ENCODE measurements around the gene NR3C1. TPM values are rescaled to one million over a fixed set of nuclear protein-coding genes. Genes with fewer than 3 reads are reported as not detected.

The NR3C1 gene
- total and polyA plus RNA-seq, 7 donors: 5.5 to 65.6 (median 36.0) TPM

DNA sequence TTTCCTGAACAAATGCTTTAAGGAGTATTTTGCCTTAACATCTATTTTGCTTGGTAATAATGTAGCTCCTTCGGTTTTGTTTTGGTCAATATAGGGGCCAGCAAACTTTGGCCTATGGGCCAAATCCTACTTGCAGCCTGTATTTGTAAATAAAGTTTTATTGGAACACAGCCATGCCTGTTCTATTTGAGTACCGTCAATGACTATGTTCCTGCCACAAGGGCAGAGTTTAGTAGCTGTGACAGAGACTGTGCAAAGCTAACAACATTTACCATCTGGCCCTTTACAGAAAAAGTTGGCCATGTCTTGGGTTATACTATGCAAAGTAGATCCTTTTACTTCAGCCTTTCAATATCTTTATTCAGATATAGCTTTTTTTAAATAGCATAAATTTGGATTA is 113.4 kb downstream of the NR3C1 start:
- Histone ChIP-seq H3K27me3 (no peaks in the 10 kb centered on the region), H3K9me3 (no peaks in the 10 kb centered on the region), H3K4me1 (no peaks in the 10 kb centered on the region), H3K36me3 (peaks cover 0 to 44% (median 11%) of the 10 kb centered on the region in 4 donors), H3K27ac (no peak overlapping the region), H3K4me3 (no peak overlapping the region)
- 78 to 83% methylated on average over 2 of the region's 2 CpGs for WGBS, 2 donors
- no peak for DNase-seq
- TF ChIP-seq POLR2AphosphoS5 (IDR thresholded peaks at IDR 0.05) (no peak), EP300 (IDR thresholded peaks at IDR 0.05) (no peak), POLR2A (IDR thresholded peaks at IDR 0.05) (no peak)
- TF ChIP-seq, protein P1, sequence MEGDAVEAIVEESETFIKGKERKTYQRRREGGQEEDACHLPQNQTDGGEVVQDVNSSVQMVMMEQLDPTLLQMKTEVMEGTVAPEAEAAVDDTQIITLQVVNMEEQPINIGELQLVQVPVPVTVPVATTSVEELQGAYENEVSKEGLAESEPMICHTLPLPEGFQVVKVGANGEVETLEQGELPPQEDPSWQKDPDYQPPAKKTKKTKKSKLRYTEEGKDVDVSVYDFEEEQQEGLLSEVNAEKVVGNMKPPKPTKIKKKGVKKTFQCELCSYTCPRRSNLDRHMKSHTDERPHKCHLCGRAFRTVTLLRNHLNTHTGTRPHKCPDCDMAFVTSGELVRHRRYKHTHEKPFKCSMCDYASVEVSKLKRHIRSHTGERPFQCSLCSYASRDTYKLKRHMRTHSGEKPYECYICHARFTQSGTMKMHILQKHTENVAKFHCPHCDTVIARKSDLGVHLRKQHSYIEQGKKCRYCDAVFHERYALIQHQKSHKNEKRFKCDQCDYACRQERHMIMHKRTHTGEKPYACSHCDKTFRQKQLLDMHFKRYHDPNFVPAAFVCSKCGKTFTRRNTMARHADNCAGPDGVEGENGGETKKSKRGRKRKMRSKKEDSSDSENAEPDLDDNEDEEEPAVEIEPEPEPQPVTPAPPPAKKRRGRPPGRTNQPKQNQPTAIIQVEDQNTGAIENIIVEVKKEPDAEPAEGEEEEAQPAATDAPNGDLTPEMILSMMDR (IDR thresholded peaks at IDR 0.05): no peak
- intact Hi-C loops (cut with DNase I): no loop called here

DNA sequence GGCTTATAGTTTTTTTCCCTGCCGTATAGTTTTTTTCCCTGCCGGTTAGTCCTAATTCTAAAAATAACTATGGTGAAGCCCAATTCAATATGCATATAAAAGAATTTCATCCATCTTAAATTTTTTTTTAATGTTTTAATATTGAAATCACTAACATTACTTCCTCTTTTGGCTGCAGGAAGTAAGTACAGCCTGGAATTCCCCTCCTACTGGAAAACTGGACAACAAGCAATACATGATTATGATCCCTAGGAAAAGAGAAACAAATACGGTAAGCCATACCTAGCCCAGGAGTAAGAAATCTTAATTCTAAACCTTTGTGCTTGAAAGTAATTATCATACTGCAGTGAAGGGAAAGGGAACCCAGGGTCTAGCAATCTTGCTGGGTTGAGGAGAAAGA is 119.0 kb downstream of the NR3C1 start:
- no peak overlapping the region for H3K27ac ChIP-seq
- peaks cover 0 to 24% (median 0%) of the 10 kb centered on the region in 4 donors for H3K36me3 ChIP-seq
- H3K4me3 ChIP-seq: no peak overlapping the region
- intact Hi-C loops (cut with DNase I): no loop called here
- no peak for DNase-seq
- no peaks in the 10 kb centered on the region for H3K9me3 ChIP-seq
- TF ChIP-seq EP300 (IDR thresholded peaks at IDR 0.05): no peak
- TF ChIP-seq, protein P1 (IDR thresholded peaks at IDR 0.05): no peak
- no peaks in the 10 kb centered on the region for H3K27me3 ChIP-seq
- H3K4me1 ChIP-seq: no peaks in the 10 kb centered on the region
- 85 to 92% methylated on average over 3 of the region's 3 CpGs for WGBS, 2 donors

DNA sequence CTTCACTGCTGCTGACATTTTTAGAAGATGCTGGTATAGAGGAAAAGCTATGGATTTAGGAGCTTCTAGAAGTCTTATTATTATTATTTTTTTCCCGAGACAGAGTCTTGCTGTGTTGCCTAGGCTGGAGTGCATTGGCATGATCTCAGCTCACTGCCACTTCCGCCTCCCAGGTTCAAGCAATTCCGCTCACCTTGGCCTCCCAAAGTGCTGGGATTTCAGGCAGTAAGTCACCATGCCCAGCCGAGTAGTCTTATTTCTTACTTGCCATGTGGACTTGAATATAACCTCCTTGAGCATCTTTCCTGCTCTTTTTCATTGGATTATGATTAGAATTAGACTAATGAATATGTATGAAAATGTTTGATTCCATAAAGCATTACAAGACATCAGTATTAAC is 119.5 kb downstream of the NR3C1 start:
- no peak for DNase-seq
- Histone ChIP-seq H3K4me1 (no peaks in the 10 kb centered on the region), H3K4me3 (no peak overlapping the region), H3K27me3 (no peaks in the 10 kb centered on the region), H3K27ac (no peak overlapping the region), H3K36me3 (peaks cover 0 to 26% (median 0%) of the 10 kb centered on the region in 4 donors), H3K9me3 (no peaks in the 10 kb centered on the region)
- intact Hi-C loops (cut with DNase I): no loop called here
- 95 to 99% methylated on average over 4 of the region's 4 CpGs for WGBS, 2 donors
- TF ChIP-seq POLR2AphosphoS5 (IDR thresholded peaks at IDR 0.05) (no peak), POLR2A (IDR thresholded peaks at IDR 0.05) (no peak), EP300 (IDR thresholded peaks at IDR 0.05) (no peak)
- TF ChIP-seq, protein P1 (IDR thresholded peaks at IDR 0.05): no peak

DNA sequence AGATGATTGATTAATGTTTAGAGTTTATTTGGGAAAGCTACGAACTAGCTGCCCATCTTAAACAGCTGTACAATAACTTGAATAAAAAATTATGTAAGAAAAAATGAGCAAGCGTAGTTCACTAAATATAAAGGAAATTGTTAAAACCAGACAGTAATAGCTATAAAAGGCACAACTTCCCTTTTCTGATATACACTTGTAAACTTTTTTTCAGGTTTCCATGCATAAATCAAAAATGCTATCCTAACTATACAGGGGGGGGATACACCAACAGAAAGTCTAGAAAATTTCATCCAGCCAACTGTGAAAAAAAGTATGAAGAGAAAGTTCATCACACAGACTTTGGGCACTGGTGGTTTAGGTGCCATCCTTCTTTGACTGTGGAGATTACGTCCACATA is 122.3 kb downstream of the NR3C1 start:
- TF ChIP-seq POLR2AphosphoS5 (IDR thresholded peaks at IDR 0.05) (no peak), POLR2A (IDR thresholded peaks at IDR 0.05) (no peak), EP300 (IDR thresholded peaks at IDR 0.05) (no peak)
- TF ChIP-seq, protein P1 (IDR thresholded peaks at IDR 0.05): no peak
- peaks cover 0 to 26% (median 0%) of the 10 kb centered on the region in 4 donors for H3K36me3 ChIP-seq
- DNase-seq: no peak
- H3K9me3 ChIP-seq: no peaks in the 10 kb centered on the region
- no peak overlapping the region for H3K27ac ChIP-seq
- intact Hi-C loops (cut with DNase I): no loop called here
- no peaks in the 10 kb centered on the region for H3K4me1 ChIP-seq
- WGBS, 2 donors: 73 to 95% methylated on average over 3 of the region's 3 CpGs
- H3K4me3 ChIP-seq: no peak overlapping the region
- no peaks in the 10 kb centered on the region for H3K27me3 ChIP-seq

DNA sequence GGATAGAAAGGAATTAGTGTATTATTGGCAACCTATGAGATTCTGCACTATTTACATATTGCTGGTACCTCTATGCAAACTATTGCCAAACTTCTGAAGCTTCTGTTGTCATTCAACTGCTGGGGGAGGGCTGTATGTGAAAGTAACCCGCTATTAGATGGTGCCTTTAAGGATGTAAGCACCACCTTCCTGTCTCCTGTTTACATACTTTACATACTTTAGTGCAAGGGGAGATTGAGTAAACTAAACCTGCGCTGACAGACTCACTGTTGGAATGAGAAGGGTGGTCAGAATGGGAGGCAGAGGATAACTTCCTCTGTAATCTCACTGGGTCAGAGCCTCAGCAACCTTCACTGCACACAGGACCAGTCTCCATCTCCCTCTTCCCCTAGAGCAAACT is 123.8 kb downstream of the NR3C1 start:
- 71 to 80% methylated on average over 2 of the region's 2 CpGs for WGBS, 2 donors
- DNase-seq: no peak
- H3K4me1 ChIP-seq: no peaks in the 10 kb centered on the region
- no peak overlapping the region for H3K27ac ChIP-seq
- H3K4me3 ChIP-seq: no peak overlapping the region
- no peak for TF ChIP-seq EP300 (IDR thresholded peaks at IDR 0.05)
- TF ChIP-seq, protein P1 (IDR thresholded peaks at IDR 0.05): no peak
- no peak for TF ChIP-seq POLR2A (IDR thresholded peaks at IDR 0.05)
- TF ChIP-seq POLR2AphosphoS5 (IDR thresholded peaks at IDR 0.05): no peak
- H3K27me3 ChIP-seq: no peaks in the 10 kb centered on the region
- H3K36me3 ChIP-seq: peaks cover 0 to 26% (median 0%) of the 10 kb centered on the region in 4 donors
- intact Hi-C loops (cut with DNase I): no loop called here
- H3K9me3 ChIP-seq: no peaks in the 10 kb centered on the region

All from sigmoid colon (tissue), 7 donors.